Muscle of arm (tissue), 12 donors: Measurements from ENCODE around the gene CRTAP. TPM values are rescaled to one million over a fixed set of nuclear protein-coding genes. Genes with fewer than 3 reads are reported as not detected.
"Not testable (repeated sequence)": the region's sequence is repeated elsewhere in the genome, so short reads cannot be mapped to it uniquely, and the experiment has no call there.

ENCODE experiments used
- DNase-seq: peaks from one replicate; pipeline ENCODE4 v3.0.0-alpha.2; 2013
- polyA plus RNA-seq, 12 donors: library from polyadenylated mRNA; unstranded; fragments of 120-200 nt; gene quantifications; one replicate each; pipeline ENCODE4 v1.2.1, GENCODE V29; 2013; ENCODE audit not compliant: insufficient read length in 12 of 12

CRTAP gene
- polyA plus RNA-seq, 12 donors = 73.8 to 259 (median 178) TPM; not detected in 1

DNA sequence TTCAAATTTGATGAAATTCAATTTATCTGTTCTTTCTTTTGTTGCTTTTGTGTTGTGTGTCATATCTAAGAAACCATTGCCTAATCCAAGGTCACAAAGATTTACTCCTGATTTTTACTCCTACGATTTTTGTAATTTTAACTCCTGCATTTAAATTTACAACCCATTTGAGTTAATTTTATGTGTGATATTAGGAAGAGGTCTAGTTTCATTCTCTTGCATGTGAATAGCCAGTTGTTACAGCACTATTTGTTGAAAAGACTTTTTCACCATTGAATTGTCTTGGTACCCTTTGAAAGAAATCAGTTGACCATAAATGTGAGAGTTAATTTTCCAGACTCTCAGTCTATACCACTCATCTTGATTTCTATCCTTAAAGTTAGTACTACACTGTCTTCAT, 23.9 kb downstream of the CRTAP start:
- DNase-seq = no peak

DNA sequence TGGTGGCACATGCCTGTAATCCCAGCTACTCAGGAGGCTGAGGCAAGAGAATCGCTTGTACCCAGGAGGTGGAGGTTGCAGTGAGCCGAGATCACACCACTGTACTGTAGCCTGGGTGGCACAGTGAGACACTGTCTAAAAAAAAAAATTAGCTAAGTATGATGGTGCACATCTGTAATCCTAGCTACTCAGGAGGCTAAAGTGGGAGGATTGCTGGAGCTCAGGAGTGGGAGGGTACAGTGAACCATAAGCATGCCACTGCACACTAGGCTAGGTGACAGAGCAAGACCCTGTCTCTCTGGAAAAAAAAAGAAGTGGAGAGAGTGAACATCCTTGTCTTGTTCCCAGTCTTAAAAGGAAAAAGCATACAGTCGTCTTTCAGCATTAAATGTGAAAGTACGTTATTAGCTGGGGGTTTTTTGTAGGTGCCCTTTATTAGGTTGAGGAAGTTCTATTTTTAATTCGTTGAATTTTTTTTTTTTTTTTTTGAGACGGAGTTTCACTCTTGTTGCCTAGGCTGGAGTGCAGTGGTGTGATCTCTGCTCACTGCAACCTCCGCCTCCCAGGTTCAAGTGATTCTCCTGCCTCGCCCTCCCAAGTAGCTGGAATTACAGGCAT, 25.3 kb downstream of the CRTAP start:
- DNase-seq = not testable (repeated sequence)

DNA sequence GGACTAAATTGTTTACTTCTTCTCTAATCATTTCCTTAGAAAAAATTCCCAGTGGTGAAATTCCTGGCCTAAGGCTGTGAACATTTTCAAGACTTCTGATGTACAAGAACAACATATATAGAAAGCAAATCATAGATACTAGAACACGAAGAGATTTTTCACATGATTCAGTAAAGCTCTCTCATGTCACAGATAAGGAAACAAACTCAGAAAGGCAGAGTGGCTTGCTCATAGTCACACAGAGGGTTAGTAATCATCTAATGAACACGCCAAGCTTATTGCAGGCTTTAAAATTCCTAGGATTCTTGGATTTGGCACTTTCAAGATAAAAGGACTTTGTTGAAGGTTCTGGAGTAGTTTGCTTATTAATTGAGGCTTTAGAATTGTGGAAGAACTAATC, 26.2 kb downstream of the CRTAP start:
- no peak for DNase-seq

- no peak for DNase-seq
Observed at GRCh38 chr3:33141006-33141405, 27.2 kb downstream of the CRTAP start.

DNA sequence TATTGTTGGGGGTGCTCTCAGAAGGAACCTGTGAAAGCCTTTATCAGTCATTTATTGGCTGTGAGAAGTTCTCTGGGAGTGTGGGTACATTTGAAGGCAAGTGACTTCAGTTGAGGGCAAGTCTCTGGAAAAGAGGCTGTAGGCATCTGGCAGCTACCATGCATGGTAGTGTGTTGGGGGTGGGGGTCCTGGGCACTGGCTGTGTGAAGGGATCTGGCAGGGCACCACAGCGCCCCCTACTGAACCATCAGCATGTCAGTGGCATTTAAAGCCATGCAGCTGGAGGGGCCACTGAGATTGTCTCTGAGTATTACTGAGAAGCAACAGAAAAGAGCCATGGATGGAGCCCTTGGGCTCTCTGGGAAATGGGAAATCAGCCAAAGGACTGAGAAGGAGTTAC, 30.6 kb downstream of the CRTAP start:
- no peak for DNase-seq

DNA sequence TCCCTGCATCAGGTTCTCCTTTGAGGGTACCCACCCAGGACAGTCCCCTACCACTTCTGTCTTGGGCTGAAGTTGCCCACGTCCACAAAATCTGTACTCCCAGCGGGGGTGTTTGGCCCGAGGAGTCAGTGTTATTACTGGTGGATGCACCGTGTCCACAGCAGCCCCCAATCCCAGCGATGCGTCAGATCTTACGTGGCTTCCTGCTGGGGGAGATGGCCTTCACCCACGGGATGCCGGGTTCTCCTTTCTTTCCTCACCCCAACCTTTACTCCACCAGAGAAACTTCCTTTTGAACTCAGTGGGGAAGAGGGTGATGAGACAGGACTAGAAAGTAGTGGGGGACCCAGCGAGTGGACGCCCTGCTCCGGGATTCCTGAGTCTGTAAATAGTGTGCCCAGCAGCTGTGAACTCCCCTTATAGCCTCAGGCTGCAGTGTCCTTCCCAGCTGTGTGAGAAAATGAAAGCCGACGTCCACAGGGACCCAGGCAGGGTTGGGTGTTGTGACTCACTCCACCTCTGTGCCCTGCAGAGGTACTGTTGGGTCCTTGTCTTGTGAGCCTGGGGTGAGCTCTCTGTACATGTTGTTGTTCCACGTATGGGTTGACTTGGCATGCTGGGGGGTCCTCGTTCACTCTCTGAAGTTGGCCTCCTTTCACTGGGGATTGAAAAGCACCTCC, 31.5 kb downstream of the CRTAP start:
- no peak for DNase-seq

DNA sequence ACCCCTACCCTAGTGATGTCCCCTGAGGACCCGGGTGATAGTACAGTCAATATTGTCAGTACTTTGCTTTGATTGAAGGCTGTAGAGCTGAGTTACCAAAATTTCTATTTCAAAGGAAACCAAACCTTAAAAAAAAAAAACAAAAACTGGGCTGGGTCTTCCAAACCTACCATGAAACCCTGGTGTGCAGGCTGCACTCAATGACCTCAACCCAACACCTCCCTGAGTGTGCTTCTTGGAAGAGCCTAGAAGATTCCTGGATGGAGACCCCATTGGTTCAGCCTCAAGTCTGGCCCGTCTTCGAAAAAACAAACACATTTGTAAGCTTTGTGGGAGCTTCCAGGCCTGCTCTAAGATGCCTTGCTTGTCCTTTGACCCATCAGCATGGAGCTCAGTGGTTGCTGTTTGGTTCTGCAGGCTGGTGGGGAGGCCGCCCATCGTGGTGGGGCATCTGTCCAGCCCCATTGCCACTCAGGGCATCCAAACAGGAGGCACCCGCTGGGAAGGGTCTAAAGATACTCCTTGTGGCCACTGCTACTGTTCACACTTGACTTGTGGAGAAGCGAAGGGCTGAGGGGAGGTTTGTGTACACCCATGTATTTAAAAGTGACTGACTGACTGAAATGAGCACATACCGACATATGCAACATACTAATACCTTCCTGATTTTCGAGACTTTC, 32.2 kb downstream of the CRTAP start:
- no peak for DNase-seq

GRCh38 chr3:33146791-33147445, 33.1 kb downstream of the CRTAP start:
- DNase-seq = peak; percentile 53

- no peak for DNase-seq
Observed at GRCh38 chr3:33149342-33149741, 35.5 kb downstream of the CRTAP start.

DNA sequence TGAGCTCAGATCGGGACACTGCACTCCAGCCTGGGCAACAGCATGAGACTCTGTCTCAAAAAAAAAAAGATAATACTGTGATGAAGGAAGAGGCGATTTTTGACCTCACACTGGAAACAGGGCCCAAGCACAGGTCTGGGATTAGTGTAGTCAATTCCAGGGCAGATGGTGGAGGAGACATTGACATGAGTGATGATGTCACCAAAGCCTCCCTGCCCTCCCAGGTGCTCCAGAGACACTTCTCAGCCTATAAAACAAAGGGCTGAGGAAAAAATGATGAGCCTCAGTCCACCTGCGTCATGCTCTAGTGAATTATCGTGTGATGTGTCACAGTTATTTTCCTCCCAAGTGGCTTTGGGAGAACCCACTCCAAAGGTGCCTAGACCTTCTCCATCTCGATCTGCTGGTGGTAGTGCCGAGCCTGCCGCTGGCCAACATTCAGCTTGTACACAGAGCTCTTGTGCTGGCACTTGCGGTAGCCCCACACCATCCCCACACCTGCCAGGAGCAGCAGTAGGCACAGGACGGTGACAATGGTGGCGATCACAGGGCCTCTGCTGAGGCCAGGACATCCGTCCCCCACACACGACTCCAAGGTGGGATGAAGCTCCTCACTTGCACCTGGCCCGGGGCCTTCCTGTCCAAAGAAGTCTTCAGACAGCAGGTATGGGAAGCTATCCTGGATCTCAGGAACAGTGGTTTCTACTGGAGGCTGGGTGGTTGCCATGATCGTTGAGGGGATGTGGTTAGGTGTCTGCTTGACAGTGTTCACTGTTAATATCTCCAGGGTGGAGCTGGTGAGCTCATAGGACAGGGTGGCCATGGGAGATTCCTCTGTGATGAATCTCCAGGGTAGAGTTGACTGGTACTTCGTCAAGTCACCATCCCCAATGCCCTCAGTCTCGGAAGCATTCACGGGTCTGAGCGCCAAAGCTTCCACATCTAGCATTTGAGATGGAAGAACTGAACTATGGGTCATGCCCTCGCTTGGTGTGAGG, 38.8 kb downstream of the CRTAP start:
- DNase-seq = no peak

DNA sequence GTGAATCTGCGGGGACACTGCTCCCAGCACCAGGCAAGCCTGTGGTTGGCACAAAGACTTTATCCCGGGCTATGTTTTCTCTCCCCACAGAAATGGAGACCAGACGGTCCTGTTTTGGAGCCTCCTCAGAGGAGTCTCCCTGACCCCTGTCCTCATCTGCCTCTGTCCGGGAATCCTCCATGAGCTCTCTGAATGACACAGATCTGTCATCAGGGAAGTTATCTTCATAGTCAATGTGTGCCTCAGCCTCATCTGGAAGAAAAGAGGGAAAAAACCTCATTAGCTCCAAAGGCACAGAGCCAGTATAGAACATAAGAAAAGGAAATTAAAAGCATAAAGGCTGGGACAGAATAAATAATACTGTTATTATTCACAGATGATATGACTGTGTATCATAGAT, 40.0 kb downstream of the CRTAP start:
- DNase-seq = no peak

DNA sequence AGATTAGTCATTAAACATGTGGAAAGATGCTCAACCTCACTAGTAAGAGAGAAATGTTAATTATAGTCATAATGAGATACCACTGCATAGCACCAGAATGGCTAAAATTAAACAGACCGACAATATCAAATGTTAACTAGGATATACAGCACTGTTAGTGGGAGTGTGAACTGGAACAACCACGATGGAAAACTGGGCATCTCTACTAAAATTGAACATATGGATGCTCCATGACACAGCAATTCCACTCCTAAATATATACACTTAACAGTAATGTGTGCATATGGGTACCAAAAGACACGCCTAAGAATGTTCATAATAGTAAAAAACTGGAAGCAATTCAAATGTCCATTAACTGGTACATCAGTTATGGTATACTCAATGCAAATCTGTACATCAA, 41.5 kb downstream of the CRTAP start:
- DNase-seq = no peak

DNA sequence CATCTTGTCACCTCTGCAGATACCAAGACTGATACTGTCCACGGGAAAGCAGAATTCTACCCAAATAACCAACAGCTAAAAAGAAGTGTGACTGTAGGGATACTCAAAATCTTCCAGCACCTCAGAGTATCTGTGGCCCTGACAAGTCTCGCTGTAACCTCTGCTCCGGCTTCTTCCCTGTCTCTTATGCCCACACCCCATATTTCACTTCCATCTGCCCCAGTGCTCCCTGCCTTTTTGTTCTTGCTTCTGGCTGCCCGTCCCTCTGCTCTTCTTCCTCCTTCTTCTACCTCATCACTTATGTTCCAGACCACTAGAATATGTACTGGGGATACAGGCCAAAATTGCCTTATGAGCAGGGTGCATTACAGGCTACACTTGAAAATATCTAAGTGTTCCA, 45.4 kb downstream of the CRTAP start:
- no peak for DNase-seq

GRCh38 chr3:33159981-33160380, 46.2 kb downstream of the CRTAP start:
- DNase-seq = no peak

GRCh38 chr3:33162621-33163020, 48.8 kb downstream of the CRTAP start:
- not testable (repeated sequence) for DNase-seq

- DNase-seq = no peak
Observed at GRCh38 chr3:33165372-33165771, 51.6 kb downstream of the CRTAP start.

GRCh38 chr3:33166095-33166494, 52.3 kb downstream of the CRTAP start:
- DNase-seq = no peak

DNA sequence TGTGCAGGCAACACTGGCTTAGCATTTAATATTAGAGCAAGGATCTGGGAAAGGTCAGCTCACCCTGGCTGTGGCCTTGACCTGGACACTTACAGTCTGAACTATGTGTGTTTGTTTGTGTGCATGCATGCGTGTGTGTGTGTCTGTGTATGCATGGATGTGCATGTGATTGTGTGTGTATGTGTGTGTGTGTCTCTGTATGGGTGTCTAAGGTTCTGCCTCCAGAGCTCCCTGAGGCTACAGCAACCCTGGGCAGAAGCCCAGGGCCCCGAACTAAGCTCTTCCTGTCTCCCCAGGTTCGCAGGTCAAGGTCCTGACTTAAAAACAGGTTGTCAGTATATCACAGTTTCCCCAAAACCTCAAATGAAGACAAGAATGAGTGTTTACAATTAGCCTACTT, 53.5 kb downstream of the CRTAP start:
- DNase-seq = no peak

GRCh38 chr3:33167716-33168336, 54.0 kb downstream of the CRTAP start:
- no peak for DNase-seq

DNA sequence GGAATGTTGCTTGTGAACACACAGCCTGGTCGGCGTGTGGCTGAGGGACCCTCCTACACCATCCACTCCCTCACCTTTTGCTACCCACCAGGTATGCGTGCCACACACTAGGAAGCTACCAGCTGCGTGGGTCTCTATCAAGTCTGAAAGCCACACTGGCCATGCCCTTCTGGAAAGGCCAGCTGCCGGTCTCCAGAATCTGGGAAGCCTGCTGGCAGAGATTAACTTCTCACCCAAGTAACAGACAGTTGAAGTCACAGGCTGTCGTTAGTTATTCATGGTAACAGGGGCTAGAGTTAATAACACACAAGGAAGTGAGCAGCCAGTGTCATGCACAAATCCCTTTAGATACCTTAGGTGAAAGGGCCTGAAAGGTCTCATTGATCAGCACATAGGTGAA, 56.7 kb downstream of the CRTAP start:
- DNase-seq = no peak

- no peak for DNase-seq
Observed at GRCh38 chr3:33171580-33171979, 57.8 kb downstream of the CRTAP start.
